ENCODE data around the gene SLC30A3.
A peak's percentile ranks its signal among the peaks of the same experiment; 100 is the strongest.

Gene SLC30A3

GRCh38 chr2:27298391-27299080 is 35.7 kb upstream of the SLC30A3 start:
- no peaks in the 10 kb centered on the region for H3K27me3 Mint-ChIP-seq
- H3K36me3 Mint-ChIP-seq = no peaks in the 10 kb centered on the region
- peaks cover 5% of the 10 kb centered on the region for H3K4me1 Mint-ChIP-seq (ENCODE audit: low read depth)
- H3K4me3 Mint-ChIP-seq = no peak overlapping the region
- no peaks in the 10 kb centered on the region for H3K9me3 Mint-ChIP-seq (ENCODE audit: low read depth)
- no peak overlapping the region for H3K27ac Mint-ChIP-seq

GRCh38 chr2:27297195-27297594 is 34.3 kb upstream of the SLC30A3 start:
- no peak overlapping the region for H3K4me3 Mint-ChIP-seq
- H3K27me3 Mint-ChIP-seq = no peaks in the 10 kb centered on the region
- H3K27ac Mint-ChIP-seq = no peak overlapping the region

GRCh38 chr2:27296481-27296880 is 33.6 kb upstream of the SLC30A3 start:
- Mint-ChIP-seq H3K9me3 (ENCODE audit: low read depth) (no peaks in the 10 kb centered on the region), H3K36me3 (no peaks in the 10 kb centered on the region), H3K27ac (no peak overlapping the region), H3K4me1 (ENCODE audit: low read depth) (no peaks in the 10 kb centered on the region), H3K4me3 (no peak overlapping the region), H3K27me3 (no peaks in the 10 kb centered on the region)

More at GRCh38 chr2:27297195-27297594, 34.3 kb upstream of the SLC30A3 start:
- Mint-ChIP-seq H3K9me3 (ENCODE audit: low read depth) (no peaks in the 10 kb centered on the region), H3K4me1 (ENCODE audit: low read depth) (no peaks in the 10 kb centered on the region), H3K36me3 (no peaks in the 10 kb centered on the region)

GRCh38 chr2:27294928-27295327 is 32.1 kb upstream of the SLC30A3 start:
- Mint-ChIP-seq H3K36me3 (no peaks in the 10 kb centered on the region), H3K9me3 (ENCODE audit: low read depth) (no peaks in the 10 kb centered on the region), H3K27ac (no peak overlapping the region), H3K4me3 (no peak overlapping the region), H3K4me1 (ENCODE audit: low read depth) (no peaks in the 10 kb centered on the region), H3K27me3 (no peaks in the 10 kb centered on the region)

DNA sequence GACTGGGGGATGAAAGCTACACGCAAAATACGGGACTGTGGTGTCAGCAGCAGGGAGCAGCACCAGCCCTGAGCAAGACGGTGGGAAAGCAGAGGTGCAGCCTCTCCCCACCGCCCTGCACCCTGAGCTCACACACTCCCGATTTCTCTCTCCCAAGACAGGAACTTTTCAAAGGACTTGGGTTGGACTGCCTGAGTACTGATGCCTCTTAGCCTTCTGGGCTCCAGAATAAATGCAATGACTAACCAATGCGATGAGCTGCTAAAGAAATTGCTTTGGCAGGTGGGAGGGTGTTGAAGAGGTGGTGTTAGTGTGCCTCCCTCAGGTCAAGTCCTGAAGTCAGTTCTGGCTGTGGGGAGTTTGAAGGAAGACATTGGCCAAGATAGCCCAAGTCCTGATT is 29.0 kb upstream of the SLC30A3 start:
- Mint-ChIP-seq H3K9me3 (ENCODE audit: low read depth) (no peaks in the 10 kb centered on the region), H3K27ac (no peak overlapping the region), H3K4me3 (no peak overlapping the region), H3K36me3 (no peaks in the 10 kb centered on the region), H3K27me3 (peaks cover 3% of the 10 kb centered on the region), H3K4me1 (ENCODE audit: low read depth) (no peaks in the 10 kb centered on the region)

GRCh38 chr2:27290549-27290948 is 27.7 kb upstream of the SLC30A3 start:
- no peaks in the 10 kb centered on the region for H3K4me1 Mint-ChIP-seq (ENCODE audit: low read depth)
- no peaks in the 10 kb centered on the region for H3K36me3 Mint-ChIP-seq
- H3K9me3 Mint-ChIP-seq (ENCODE audit: low read depth) = no peaks in the 10 kb centered on the region
- H3K4me3 Mint-ChIP-seq = no peak overlapping the region
- peaks cover 3% of the 10 kb centered on the region for H3K27me3 Mint-ChIP-seq
- H3K27ac Mint-ChIP-seq = no peak overlapping the region

DNA sequence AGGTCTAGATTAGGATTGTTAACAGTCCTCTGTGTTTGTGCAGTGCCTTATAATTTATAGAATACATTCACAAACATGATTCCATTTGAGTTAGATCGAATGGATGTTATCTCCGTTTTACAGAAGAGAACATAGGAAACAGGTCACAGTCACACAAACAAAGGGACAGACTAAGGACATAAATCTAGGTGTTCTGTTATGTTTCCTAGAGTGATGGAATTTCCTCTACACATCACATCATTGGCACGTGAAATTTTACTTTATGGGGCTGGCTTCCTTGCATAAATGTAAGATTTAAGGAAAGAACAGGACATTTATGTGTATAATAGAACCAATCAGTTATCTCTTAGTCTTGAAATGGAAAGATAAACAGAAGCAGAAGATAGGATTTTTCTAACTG is 25.8 kb upstream of the SLC30A3 start:
- Mint-ChIP-seq H3K27ac (no peak overlapping the region), H3K4me3 (no peak overlapping the region), H3K9me3 (ENCODE audit: low read depth) (no peaks in the 10 kb centered on the region), H3K36me3 (peaks cover 2% of the 10 kb centered on the region), H3K4me1 (ENCODE audit: low read depth) (no peaks in the 10 kb centered on the region), H3K27me3 (peaks cover 3% of the 10 kb centered on the region)

- Mint-ChIP-seq H3K36me3 (peaks cover 2% of the 10 kb centered on the region), H3K27me3 (peaks cover 6% of the 10 kb centered on the region)
These were observed 22.6 kb upstream of the SLC30A3 start for GRCh38 chr2:27285481-27285880.

DNA sequence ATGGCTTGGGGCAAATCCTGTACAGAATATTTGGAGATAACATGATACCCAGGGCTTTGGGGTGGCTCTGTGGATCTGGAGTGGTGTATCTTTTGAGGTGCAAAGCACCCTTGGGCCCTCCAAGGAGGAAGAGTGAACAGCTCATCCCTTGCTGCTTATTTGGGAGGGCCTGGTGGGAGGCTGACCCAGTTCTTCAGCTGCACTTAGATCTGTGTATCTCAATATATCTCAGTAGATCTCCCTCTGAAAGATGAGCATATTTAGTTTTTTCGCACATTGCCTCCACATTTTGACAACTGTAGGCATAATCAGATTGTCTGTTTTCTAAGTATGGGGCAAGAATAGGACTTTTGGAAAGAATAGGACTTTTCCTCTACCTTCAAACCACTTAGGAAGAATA is 22.1 kb upstream of the SLC30A3 start:
- Mint-ChIP-seq H3K9me3 (ENCODE audit: low read depth) (no peaks in the 10 kb centered on the region), H3K36me3 (peaks cover 2% of the 10 kb centered on the region), H3K4me3 (no peak overlapping the region), H3K4me1 (ENCODE audit: low read depth) (peaks cover under 1% of the 10 kb centered on the region), H3K27ac (no peak overlapping the region), H3K27me3 (peaks cover 7% of the 10 kb centered on the region)

More at GRCh38 chr2:27285481-27285880, 22.6 kb upstream of the SLC30A3 start:
- no peaks in the 10 kb centered on the region for H3K9me3 Mint-ChIP-seq (ENCODE audit: low read depth)
- H3K27ac Mint-ChIP-seq = no peak overlapping the region
- no peak overlapping the region for H3K4me3 Mint-ChIP-seq
- no peaks in the 10 kb centered on the region for H3K4me1 Mint-ChIP-seq (ENCODE audit: low read depth)

DNA sequence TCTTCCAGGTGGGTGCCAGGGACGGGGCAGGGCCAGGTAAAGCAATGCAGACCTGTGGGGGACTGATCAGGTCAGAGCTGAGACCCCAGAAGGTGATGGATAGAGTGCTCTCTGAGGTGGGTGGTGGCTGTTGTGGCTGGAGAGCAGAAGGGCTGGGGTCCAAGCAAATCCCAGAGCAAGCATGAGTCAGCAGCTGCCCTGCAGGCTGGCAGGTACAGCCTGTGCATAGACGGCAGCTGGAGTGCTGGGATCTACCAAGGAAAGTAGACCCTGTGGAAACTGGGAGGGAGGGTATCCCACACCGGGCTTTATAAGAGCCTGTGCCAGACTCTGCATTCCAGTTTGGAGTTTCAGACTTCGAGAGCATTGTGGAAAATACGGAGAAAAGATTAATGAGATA is 20.0 kb upstream of the SLC30A3 start:
- no peak overlapping the region for H3K4me3 Mint-ChIP-seq
- H3K9me3 Mint-ChIP-seq (ENCODE audit: low read depth) = no peaks in the 10 kb centered on the region
- peaks cover 2% of the 10 kb centered on the region for H3K36me3 Mint-ChIP-seq
- H3K27ac Mint-ChIP-seq = peak overlapping the region; percentile 37
- H3K4me1 Mint-ChIP-seq (ENCODE audit: low read depth) = peaks cover 5% of the 10 kb centered on the region
- H3K27me3 Mint-ChIP-seq = peaks cover 7% of the 10 kb centered on the region

DNA sequence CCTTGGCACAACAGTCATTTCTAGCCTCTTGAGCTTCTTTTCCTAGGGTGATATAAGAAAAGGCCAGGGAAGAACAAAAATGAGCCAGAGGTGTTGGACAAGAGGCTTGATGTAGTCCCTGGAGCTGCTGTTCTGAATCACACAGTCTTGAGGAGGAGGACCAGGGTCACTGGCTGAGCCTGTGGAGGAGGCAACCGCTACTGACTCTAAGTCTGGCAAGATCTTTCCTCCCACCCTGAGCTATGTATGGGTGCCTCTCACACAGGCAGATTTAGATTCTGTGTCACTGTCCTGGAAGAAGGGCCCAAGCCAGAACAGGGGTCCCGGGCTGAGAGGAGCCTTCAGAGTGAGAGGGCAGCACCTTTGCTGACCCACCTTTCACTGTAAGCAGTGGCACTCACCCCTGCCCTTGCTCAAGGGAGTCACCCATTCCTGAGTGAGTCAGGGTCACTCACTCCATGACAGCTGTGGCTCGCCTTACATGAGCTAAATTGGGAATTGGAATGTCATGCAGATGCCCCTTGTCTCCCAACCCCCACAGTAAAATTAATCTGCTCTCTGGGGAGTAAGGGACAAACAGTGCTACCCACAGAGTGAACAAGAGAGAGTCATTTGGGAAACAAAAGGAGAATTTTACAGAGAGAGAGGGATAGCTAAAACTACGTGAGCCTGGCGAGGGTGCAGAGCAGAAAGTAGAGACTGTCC is 19.2 kb upstream of the SLC30A3 start, which contains the start of gene TRIM54:
Gene TRIM54, plus strand, starts transcription at position 575 of the 705 bp plus-strand sequence. CDS start 303 bp downstream, outside the sequence.
- H3K9me3 Mint-ChIP-seq (ENCODE audit: low read depth) = no peaks in the 10 kb centered on the region
- peaks cover 7% of the 10 kb centered on the region for H3K27me3 Mint-ChIP-seq
- H3K4me3 Mint-ChIP-seq = no peak within 1 kb of the TSS
- H3K36me3 Mint-ChIP-seq = peaks cover 2% of the 10 kb centered on the region
- H3K27ac Mint-ChIP-seq = peak within 1 kb of the TSS; percentile 37
- H3K4me1 Mint-ChIP-seq (ENCODE audit: low read depth) = peaks cover 5% of the 10 kb centered on the region

DNA sequence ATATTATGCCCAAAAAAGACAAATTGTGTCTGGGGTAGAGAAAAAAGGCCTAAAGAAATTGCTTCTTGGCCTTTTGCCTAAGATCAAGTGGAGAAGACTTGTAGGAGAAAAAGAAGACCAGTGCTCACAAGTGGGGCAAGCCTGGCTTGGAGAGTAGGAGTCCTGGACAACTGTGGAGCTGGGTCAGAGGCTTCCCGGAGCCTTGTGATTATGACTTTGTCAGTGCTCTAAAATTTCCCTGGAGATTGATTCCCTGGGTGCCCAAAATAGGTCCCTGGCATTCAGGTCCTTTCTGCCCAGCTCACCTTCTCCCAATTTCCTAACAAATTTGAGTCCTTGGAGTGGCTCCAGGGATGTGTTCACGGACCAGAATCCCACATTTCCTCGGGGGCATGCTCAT is 18.6 kb upstream of the SLC30A3 start:
- H3K27ac Mint-ChIP-seq = no peak overlapping the region
- peaks cover 5% of the 10 kb centered on the region for H3K4me1 Mint-ChIP-seq (ENCODE audit: low read depth)
- H3K36me3 Mint-ChIP-seq = peaks cover 2% of the 10 kb centered on the region
- H3K27me3 Mint-ChIP-seq = peaks cover 7% of the 10 kb centered on the region
- H3K9me3 Mint-ChIP-seq (ENCODE audit: low read depth) = no peaks in the 10 kb centered on the region
- no peak overlapping the region for H3K4me3 Mint-ChIP-seq

- Mint-ChIP-seq H3K27me3 (peaks cover 7% of the 10 kb centered on the region), H3K4me3 (no peak overlapping the region), H3K9me3 (ENCODE audit: low read depth) (no peaks in the 10 kb centered on the region), H3K36me3 (peaks cover 2% of the 10 kb centered on the region), H3K27ac (no peak overlapping the region), H3K4me1 (ENCODE audit: low read depth) (peaks cover 5% of the 10 kb centered on the region)
These were observed 18.0 kb upstream of the SLC30A3 start for GRCh38 chr2:27280826-27281225.

GRCh38 chr2:27278010-27278409 is 15.2 kb upstream of the SLC30A3 start:
- Mint-ChIP-seq H3K4me1 (ENCODE audit: low read depth) (peaks cover 5% of the 10 kb centered on the region), H3K36me3 (no peaks in the 10 kb centered on the region), H3K27me3 (peaks cover 13% of the 10 kb centered on the region), H3K9me3 (ENCODE audit: low read depth) (no peaks in the 10 kb centered on the region), H3K27ac (no peak overlapping the region), H3K4me3 (no peak overlapping the region)

DNA sequence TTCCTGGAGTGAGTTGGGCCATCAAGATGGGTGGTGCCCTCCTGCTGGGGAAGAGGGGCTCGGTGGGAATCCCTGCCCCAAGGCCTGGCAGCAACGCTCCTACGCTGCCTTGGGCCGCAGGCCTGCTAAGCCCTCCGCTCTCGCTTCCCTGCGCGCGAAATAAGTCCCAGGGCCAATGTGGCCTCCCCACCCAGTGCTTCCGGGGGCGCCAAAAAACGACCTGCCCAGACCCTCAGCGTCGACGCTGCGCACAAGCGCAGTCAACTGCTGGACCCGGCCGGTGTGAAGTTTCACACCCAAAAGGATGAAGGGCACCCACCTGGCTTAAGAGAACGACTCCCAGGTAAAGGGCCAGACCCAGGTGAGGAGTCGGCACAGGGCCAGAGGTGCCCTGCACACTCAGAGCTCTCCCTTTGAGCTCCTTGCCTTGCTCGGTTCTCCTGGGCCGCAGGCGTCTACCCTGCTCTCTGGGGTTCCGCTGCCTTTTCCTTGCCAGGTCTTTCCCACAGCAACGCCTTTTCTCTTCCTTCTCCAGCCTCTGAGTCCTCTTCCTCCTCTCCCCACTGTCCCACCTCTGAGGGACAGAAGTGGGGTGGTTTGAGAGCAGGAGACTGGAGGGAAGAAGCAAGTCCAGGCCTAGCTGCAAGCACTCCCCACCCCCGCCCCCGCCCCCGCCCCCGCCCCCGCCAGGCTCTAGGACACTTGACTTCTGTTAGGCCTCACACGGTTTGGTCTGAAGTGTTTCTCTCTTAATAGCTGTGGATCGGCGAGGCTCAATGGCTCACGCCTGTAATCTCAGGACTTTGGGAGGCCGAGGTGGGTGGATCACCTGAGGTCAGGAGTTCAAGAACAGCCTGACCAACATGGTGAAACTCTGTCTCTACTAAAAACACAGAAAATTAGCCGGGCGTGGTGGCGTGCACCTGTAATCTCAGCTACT is 12.6 kb upstream of the SLC30A3 start, which contains the start of gene DNAJC5G:
Gene DNAJC5G, plus strand, starts transcription at position 223 of the 940 bp plus-strand sequence. CDS start 1,296 bp downstream, outside the sequence.
- H3K27me3 Mint-ChIP-seq = peaks cover 10% of the 10 kb centered on the region
- H3K27ac Mint-ChIP-seq = no peak within 1 kb of the TSS
- no peak within 1 kb of the TSS for H3K4me3 Mint-ChIP-seq
- H3K9me3 Mint-ChIP-seq (ENCODE audit: low read depth) = no peaks in the 10 kb centered on the region
- peaks cover 5% of the 10 kb centered on the region for H3K4me1 Mint-ChIP-seq (ENCODE audit: low read depth)
- H3K36me3 Mint-ChIP-seq = no peaks in the 10 kb centered on the region
